ENCODE data around the gene HAPLN3. TPM values are rescaled to one million over a fixed set of nuclear protein-coding genes. Genes with fewer than 3 reads are reported as not detected.

Gene HAPLN3
- total and polyA plus RNA-seq, 2 donors (not counting 1 experiment from before 2014, with no cell fraction given) = 7.5 to 16.3 TPM

- H3K9me3 Mint-ChIP-seq (ENCODE audit: insufficient read depth) = no peaks in the 10 kb centered on the region
- ATAC-seq (ENCODE audit: low read depth) (no peak), DNase-seq (no peak)
- H3K9me3 ChIP-seq (ENCODE audit: control extremely low read depth in 1 of 3, control insufficient read depth in 2 of 3, insufficient read depth in 1 of 3, low read length in 2 of 3) = no peaks in the 10 kb centered on the region
- no peaks in the 10 kb centered on the region for H4K20me1 ChIP-seq (ENCODE audit: control insufficient read depth, insufficient read depth, low read length, poor library complexity, severe bottlenecking)
- H3K4me3 Mint-ChIP-seq = no peak overlapping the region
- H3K27ac ChIP-seq (ENCODE audit: low read length in 2 of 2) = no peak overlapping the region
- H3K4me1 Mint-ChIP-seq = no peaks in the 10 kb centered on the region
- ChIA-PET CTCF (no interaction called here), POLR2A (no interaction called here)
- 93% methylated on average over 7 of the region's 11 CpGs for WGBS (ENCODE audit: insufficient coverage)
- H3K27me3 ChIP-seq (replicated peaks in 1 of 4; ENCODE audit: control extremely low read depth in 1 of 4, control insufficient read depth in 3 of 4, insufficient read depth in 4 of 4, low read length in 3 of 4) = peaks cover 0 to 3% (median 0%) of the 10 kb centered on the region in 4 experiments
- intact Hi-C loops (cut with micrococcal nuclease) = no loop called here
- no peak overlapping the region for H3K9ac ChIP-seq (ENCODE audit: low read length)
- no peak overlapping the region for H3K4me2 ChIP-seq (replicated peaks; ENCODE audit: low read depth, low read length, poor library complexity, severe bottlenecking)
- H3K27me3 Mint-ChIP-seq = no peaks in the 10 kb centered on the region
- TF ChIP-seq, protein P1, sequence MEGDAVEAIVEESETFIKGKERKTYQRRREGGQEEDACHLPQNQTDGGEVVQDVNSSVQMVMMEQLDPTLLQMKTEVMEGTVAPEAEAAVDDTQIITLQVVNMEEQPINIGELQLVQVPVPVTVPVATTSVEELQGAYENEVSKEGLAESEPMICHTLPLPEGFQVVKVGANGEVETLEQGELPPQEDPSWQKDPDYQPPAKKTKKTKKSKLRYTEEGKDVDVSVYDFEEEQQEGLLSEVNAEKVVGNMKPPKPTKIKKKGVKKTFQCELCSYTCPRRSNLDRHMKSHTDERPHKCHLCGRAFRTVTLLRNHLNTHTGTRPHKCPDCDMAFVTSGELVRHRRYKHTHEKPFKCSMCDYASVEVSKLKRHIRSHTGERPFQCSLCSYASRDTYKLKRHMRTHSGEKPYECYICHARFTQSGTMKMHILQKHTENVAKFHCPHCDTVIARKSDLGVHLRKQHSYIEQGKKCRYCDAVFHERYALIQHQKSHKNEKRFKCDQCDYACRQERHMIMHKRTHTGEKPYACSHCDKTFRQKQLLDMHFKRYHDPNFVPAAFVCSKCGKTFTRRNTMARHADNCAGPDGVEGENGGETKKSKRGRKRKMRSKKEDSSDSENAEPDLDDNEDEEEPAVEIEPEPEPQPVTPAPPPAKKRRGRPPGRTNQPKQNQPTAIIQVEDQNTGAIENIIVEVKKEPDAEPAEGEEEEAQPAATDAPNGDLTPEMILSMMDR (IDR thresholded peaks at IDR 0.05) = no peak
- no peak for TF ChIP-seq EZH2 (IDR thresholded peaks at IDR 0.05; ENCODE audit: borderline replicate concordance, insufficient read depth, low read depth, low read length, poor library complexity, severe bottlenecking)
- no peak overlapping the region for H3K4me3 ChIP-seq (ENCODE audit: control extremely low read depth in 1 of 5, extremely low read depth in 1 of 5, insufficient read depth in 1 of 5, low read depth in 2 of 5, low read length in 4 of 5)
- no peak overlapping the region for H3K27ac Mint-ChIP-seq
- no peaks in the 10 kb centered on the region for H3K4me1 ChIP-seq (ENCODE audit: control insufficient read depth in 2 of 2, insufficient read depth in 2 of 2, low read length in 2 of 2)
- no peaks in the 10 kb centered on the region for H3K79me2 ChIP-seq (ENCODE audit: control insufficient read depth, insufficient read depth, low read length)
- no peaks in the 10 kb centered on the region for H3K36me3 ChIP-seq (replicated peaks in 1 of 2; ENCODE audit: control extremely low read depth in 1 of 2, control insufficient read depth in 1 of 2, extremely low read depth in 1 of 2, insufficient read depth in 2 of 2, low read length in 1 of 2)
- H2AFZ ChIP-seq (ENCODE audit: insufficient read depth, low read depth, low read length, poor library complexity, severe bottlenecking) = no peak overlapping the region
These were observed 17.9 kb downstream of the HAPLN3 start for GRCh38 chr15:88877415-88877814.

DNA sequence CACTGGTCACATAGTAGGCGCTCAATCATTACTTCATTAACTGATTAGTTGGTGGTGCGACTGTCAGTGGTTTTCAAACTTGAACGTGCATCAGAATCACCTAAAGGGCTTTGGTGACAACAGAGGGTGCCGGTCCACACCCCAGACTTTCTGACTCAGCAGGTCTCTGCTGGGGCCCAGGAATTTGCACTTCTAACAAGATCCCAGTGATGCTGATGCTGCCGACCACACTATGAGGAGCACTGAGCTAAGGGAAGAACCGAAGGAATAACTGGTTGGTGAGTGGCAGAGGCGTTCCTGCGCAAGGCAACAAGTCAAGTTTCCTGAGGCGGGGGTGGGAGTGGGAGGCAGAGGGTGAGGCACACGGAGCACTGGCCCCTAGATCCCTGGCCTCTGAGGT, 18.8 kb downstream of the HAPLN3 start:
- Mint-ChIP-seq H3K4me3 (no peak overlapping the region), H3K4me1 (no peaks in the 10 kb centered on the region), H3K27me3 (no peaks in the 10 kb centered on the region), H3K9me3 (ENCODE audit: insufficient read depth) (no peaks in the 10 kb centered on the region), H3K27ac (no peak overlapping the region)
- Histone ChIP-seq H3K4me3 (ENCODE audit: control extremely low read depth in 1 of 5, extremely low read depth in 1 of 5, insufficient read depth in 1 of 5, low read depth in 2 of 5, low read length in 4 of 5) (no peak overlapping the region), H3K79me2 (ENCODE audit: control insufficient read depth, insufficient read depth, low read length) (no peaks in the 10 kb centered on the region), H3K9me3 (ENCODE audit: control extremely low read depth in 1 of 3, control insufficient read depth in 2 of 3, insufficient read depth in 1 of 3, low read length in 2 of 3) (no peaks in the 10 kb centered on the region), H3K27me3 (replicated peaks in 1 of 4; ENCODE audit: control extremely low read depth in 1 of 4, control insufficient read depth in 3 of 4, insufficient read depth in 4 of 4, low read length in 3 of 4) (peaks cover 0 to 3% (median 0%) of the 10 kb centered on the region in 4 experiments), H3K36me3 (replicated peaks in 1 of 2; ENCODE audit: control extremely low read depth in 1 of 2, control insufficient read depth in 1 of 2, extremely low read depth in 1 of 2, insufficient read depth in 2 of 2, low read length in 1 of 2) (no peaks in the 10 kb centered on the region), H3K9ac (ENCODE audit: low read length) (no peak overlapping the region), H3K4me2 (replicated peaks; ENCODE audit: low read depth, low read length, poor library complexity, severe bottlenecking) (no peak overlapping the region), H3K4me1 (ENCODE audit: control insufficient read depth in 2 of 2, insufficient read depth in 2 of 2, low read length in 2 of 2) (no peaks in the 10 kb centered on the region), H2AFZ (ENCODE audit: insufficient read depth, low read depth, low read length, poor library complexity, severe bottlenecking) (no peak overlapping the region), H4K20me1 (ENCODE audit: control insufficient read depth, insufficient read depth, low read length, poor library complexity, severe bottlenecking) (no peaks in the 10 kb centered on the region), H3K27ac (ENCODE audit: low read length in 2 of 2) (no peak overlapping the region)
- TF ChIP-seq EZH2 (IDR thresholded peaks at IDR 0.05; ENCODE audit: borderline replicate concordance, insufficient read depth, low read depth, low read length, poor library complexity, severe bottlenecking) = no peak
- TF ChIP-seq, protein P1 (IDR thresholded peaks at IDR 0.05) = no peak
- POLR2A ChIA-PET = interaction anchor here (0.6 kb wide), 1 partner anchor 1126 kb away, joined by 13 read pairs; no protein-coding TSS in a partner anchor
- ATAC-seq (ENCODE audit: low read depth) = no peak
- intact Hi-C loops (cut with micrococcal nuclease) = no loop called here
- CTCF ChIA-PET = interaction anchor here (0.6 kb wide), 1 partner anchor 558 kb away, joined by 4 read pairs; no protein-coding TSS in a partner anchor
- DNase-seq = no peak
- 95% methylated on average over 9 of the region's 10 CpGs for WGBS (ENCODE audit: insufficient coverage)

All from B cell (primary cell).